Dermis blood vessel endothelial cell (primary cell): Measurements from ENCODE around the gene KMO. TPM values are rescaled to one million over a fixed set of nuclear protein-coding genes. Genes with fewer than 3 reads are reported as not detected.

Source experiments
- total RNA-seq: library from RNA; depleted of rRNA; stranded (reverse); fragments of >200 nt; gene quantifications from 2 replicates; pipeline ENCODE4 v1.2.3, GENCODE V29; 2014

Gene KMO
- total RNA-seq, 1 donor from 2014 or later, result not detected

Other genes with a start within 250 kb of the KMO start
- gene RGS7, start 175.2 kb upstream of the KMO start, total RNA-seq, result under 0.01 and 0.23 TPM in 2 replicates
- 55.8 and 94.7 TPM in 2 replicates for gene FH, start 12.6 kb upstream of the KMO start, total RNA-seq
- gene CHML, start 108.0 kb downstream of the KMO start, total RNA-seq, result 13.1 and 22.0 TPM in 2 replicates
- 27.0 and 32.3 TPM in 2 replicates for gene OPN3, start 108.0 kb downstream of the KMO start, total RNA-seq
- gene WDR64, start 119.9 kb downstream of the KMO start, total RNA-seq, result 0.17 TPM in 1 of 2 replicates, not detected in the other